Measurements from ENCODE around the gene ANO2. TPM values are rescaled to one million over a fixed set of nuclear protein-coding genes. Genes with fewer than 3 reads are reported as not detected.

ANO2 gene
- total RNA-seq, 1 experiment from 2014 or later: not detected

DNA sequence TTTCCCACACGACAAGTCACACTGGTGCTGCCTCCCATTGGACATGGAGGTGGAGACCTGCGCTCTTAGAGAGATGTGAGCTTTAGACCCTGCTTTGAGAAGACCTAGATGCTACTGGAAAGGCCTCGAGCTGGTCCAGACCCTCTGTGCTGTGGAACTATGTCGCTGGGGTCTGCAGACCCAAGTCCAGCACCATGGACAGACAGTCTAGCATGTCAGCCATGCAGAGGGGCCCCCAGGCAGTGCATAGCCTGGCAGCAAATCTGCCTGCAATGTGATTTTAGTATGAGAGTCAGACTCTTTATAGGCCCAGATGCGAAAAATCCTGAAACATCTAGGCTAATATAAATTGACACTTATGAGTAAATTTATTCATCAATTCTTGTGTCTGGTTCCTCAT, 371.7 kb downstream of the ANO2 start:
- no peaks in the 10 kb centered on the region for H3K36me3 ChIP-seq
- no peaks in the 10 kb centered on the region for H3K4me1 ChIP-seq (replicated peaks)
- peaks cover 18% of the 10 kb centered on the region for H3K27me3 ChIP-seq (replicated peaks)
- no peak overlapping the region for H3K27ac ChIP-seq
- no peak for DNase-seq (ENCODE audit: low read depth in 1 of 2, low spot score in 2 of 2)
- no peaks in the 10 kb centered on the region for H3K9me3 ChIP-seq (replicated peaks)
- H3K4me3 ChIP-seq: no peak overlapping the region

DNA sequence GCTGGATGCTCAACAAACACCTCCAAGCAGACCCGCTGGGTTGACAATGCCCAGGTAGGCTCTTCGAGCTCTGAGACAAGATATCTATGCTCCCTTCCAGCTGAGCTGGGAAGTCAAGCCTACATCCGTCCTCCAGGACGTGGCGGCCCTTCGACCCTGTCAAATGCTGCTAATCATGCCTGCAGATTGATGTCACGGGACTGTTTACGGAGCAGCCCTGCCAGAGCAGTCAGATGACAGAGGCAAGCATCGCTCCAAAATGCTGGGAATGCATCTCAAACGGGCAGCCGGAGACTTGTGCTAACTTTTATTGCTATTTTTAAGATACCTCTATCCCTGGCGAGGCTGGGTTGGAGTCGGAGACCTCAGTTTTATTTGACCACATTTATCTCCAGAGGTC, 373.9 kb downstream of the ANO2 start:
- no peak for DNase-seq (ENCODE audit: low read depth in 1 of 2, low spot score in 2 of 2)
- no peaks in the 10 kb centered on the region for H3K9me3 ChIP-seq (replicated peaks)

DNA sequence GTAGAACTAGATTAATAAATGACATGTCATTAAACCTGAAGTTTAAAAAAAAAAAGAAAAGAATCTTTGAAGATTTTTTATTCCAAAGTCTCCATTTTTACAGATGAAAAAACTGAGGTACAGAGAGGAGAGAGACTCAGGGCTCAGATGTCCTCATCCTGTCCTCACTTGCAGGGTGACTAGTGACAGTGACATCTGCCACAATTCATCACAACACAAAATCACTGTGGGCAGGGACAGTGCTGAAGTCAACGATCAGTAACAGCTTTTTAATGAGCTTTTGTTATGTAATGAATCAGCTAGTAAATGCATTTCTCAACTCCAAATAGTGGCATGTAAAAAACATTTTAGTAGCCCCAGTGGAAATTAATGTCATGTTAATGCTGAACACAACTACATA, 374.6 kb downstream of the ANO2 start:
- Histone ChIP-seq H3K9me3 (replicated peaks) (no peaks in the 10 kb centered on the region), H3K4me3 (no peak overlapping the region), H3K36me3 (no peaks in the 10 kb centered on the region), H3K27me3 (replicated peaks) (peaks cover 19% of the 10 kb centered on the region), H3K4me1 (replicated peaks) (no peaks in the 10 kb centered on the region), H3K27ac (no peak overlapping the region)
- DNase-seq (ENCODE audit: low read depth in 1 of 2, low spot score in 2 of 2): no peak

More for the DNA sequence above, 373.9 kb downstream of the ANO2 start:
- no peak overlapping the region for H3K27ac ChIP-seq
- no peaks in the 10 kb centered on the region for H3K36me3 ChIP-seq
- H3K4me3 ChIP-seq: no peak overlapping the region
- H3K4me1 ChIP-seq (replicated peaks): no peaks in the 10 kb centered on the region
- peaks cover 19% of the 10 kb centered on the region for H3K27me3 ChIP-seq (replicated peaks)

DNA sequence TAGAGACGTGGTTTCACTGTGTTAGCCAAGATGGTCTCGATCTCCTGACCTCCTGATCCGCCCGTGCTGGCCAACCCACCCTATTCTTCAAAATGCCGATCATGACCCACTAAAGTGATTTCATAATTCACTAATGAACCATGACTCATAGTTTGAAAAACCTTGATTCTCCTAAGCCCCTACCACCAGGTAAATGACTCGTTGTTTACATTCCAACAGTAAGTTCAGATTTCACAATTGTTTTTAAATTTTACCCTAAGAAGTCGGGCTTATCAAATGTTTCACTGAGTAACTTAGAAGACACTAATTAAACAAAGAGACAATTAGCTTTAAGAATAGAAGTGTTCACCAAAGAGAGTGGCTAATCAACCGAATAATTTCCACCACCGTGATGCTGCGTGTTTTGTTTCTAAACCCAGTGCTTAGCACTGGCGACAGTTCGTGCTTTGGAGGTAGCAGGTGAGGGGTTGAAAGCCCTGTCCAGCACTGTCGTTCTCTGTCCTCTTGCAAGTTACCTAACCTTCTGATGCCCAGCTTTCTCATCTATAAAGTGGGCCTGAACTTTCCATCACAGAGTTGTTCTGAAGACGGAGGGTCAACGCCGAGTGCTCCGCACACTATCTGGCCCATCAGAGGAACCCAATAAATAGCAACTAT, 376.6 kb downstream of the ANO2 start:
- H3K36me3 ChIP-seq: no peaks in the 10 kb centered on the region
- H3K9me3 ChIP-seq (replicated peaks): no peaks in the 10 kb centered on the region
- no peak overlapping the region for H3K27ac ChIP-seq
- peaks cover 24% of the 10 kb centered on the region for H3K27me3 ChIP-seq (replicated peaks)
- H3K4me1 ChIP-seq (replicated peaks): no peaks in the 10 kb centered on the region
- no peak for DNase-seq (ENCODE audit: low read depth in 1 of 2, low spot score in 2 of 2)
- H3K4me3 ChIP-seq: no peak overlapping the region

DNA sequence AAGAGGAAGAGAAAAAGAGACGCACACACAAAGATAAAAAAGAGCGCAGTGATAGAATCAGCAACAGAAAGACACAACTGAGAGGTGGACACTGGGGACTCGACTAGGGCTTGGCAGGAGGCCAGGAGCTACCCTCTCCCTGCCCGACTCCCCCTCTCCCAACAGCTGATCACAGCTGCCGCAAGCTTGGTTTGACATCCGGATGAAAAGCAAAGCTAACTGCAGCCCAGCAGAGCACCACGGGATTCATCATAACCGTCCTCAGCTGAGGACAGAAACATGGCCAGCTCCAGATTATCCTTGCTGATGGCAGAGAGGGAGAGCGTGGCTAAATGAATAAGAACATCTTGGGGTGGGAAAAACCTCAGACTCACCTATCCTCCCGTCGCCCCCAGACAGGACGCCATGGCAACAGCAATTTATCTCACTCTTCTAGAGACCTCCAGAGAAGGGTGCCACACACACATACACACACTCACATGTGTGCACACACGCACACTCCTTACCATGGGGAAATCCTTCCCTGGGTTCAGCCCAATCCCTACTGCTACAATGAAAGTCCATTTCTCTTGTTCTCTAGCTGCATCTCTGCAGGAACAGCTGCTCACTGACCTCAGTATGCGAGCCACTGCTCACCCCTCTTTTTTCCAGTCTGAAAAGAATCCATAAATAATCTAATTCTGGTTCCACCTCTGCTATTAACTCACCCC, 377.9 kb downstream of the ANO2 start:
- no peak overlapping the region for H3K27ac ChIP-seq
- no peak for DNase-seq (ENCODE audit: low read depth in 1 of 2, low spot score in 2 of 2)
- H3K9me3 ChIP-seq (replicated peaks): no peaks in the 10 kb centered on the region

DNA sequence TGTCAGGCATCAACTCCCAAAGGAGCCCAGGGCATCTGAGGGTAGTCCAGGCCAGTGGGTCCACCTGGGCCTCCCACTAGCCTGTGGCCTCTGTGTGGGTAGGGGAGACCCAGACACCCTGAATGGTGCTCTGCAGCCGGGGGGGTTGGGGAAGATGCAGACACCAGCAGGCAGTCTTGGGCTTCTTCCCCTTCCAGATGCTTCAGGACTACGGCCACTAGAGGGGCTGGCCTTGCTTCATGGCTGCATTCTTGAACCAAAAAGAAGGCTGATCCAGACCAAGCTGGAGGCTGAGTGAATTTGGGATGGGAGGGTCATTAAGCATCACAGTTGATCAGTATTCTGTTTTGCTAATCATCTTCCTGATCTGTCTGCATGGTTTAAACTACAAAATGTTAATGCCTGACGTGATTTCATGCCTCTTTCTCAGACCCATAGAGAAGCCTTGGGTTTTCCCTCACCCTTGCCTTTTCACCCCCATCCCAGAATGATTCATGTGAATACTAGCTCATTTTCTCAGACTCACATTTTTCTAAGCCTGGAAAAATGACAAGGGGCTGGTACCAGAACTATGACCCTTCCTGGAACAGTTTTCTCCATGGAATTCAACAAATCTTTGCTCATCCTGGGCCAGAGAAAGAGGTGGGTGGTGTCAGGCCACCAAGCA, 379.0 kb downstream of the ANO2 start:
- peak in 1 of 2 experiments; percentile 31 for DNase-seq (ENCODE audit: low read depth in 1 of 2, low spot score in 2 of 2)
- Histone ChIP-seq H3K27me3 (replicated peaks) (peaks cover 19% of the 10 kb centered on the region), H3K36me3 (no peaks in the 10 kb centered on the region), H3K27ac (no peak overlapping the region), H3K9me3 (replicated peaks) (no peaks in the 10 kb centered on the region), H3K4me1 (replicated peaks) (no peaks in the 10 kb centered on the region), H3K4me3 (no peak overlapping the region)

More for the DNA sequence above, 377.9 kb downstream of the ANO2 start:
- no peaks in the 10 kb centered on the region for H3K4me1 ChIP-seq (replicated peaks)
- H3K4me3 ChIP-seq: no peak overlapping the region
- H3K27me3 ChIP-seq (replicated peaks): peaks cover 20% of the 10 kb centered on the region
- no peaks in the 10 kb centered on the region for H3K36me3 ChIP-seq

DNA sequence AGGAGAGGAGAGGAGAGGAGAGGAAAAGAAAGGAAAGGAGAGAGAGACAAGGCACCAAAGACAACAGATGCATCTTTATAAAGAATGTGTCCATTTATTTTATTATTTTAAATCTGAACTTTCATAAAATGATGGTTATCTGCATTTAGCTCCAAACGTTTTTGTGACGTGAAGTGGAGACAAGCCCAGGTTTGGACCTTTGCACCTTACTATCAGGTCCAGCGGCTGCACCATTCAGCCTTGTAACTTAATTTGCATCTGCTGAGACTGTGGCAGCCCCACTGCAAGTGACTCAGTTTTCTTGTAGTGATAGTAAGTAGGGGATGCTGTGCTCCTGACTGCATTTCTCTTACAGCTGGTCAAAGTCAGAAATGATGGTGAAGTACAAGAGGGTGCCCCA, 382.5 kb downstream of the ANO2 start:
- DNase-seq (ENCODE audit: low read depth in 1 of 2, low spot score in 2 of 2): no peak
- H3K36me3 ChIP-seq: no peaks in the 10 kb centered on the region
- H3K27ac ChIP-seq: no peak overlapping the region
- H3K4me3 ChIP-seq: no peak overlapping the region
- H3K4me1 ChIP-seq (replicated peaks): no peaks in the 10 kb centered on the region
- H3K9me3 ChIP-seq (replicated peaks): no peaks in the 10 kb centered on the region
- H3K27me3 ChIP-seq (replicated peaks): peaks cover 18% of the 10 kb centered on the region

DNA sequence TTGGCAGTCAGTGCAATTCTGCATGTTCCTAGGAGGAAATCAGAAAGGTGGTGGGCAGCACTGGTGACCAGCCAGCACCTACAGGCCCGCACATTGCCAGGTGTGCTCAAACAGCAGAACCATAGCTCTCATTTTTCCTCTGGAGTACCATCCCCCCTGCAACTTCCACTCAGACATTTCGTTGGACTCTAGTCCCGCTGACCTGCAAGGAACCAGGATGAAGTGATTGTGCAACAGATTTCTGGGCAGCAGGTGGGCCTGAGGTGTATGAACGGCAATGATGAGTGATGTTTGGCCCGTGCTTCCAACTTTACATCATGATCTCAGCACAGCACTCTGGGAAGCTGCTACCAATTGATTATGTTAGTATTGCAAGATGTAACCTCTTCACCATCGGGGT, 383.2 kb downstream of the ANO2 start:
- no peaks in the 10 kb centered on the region for H3K9me3 ChIP-seq (replicated peaks)
- no peak overlapping the region for H3K27ac ChIP-seq
- no peaks in the 10 kb centered on the region for H3K4me1 ChIP-seq (replicated peaks)
- H3K4me3 ChIP-seq: no peak overlapping the region
- DNase-seq (ENCODE audit: low read depth in 1 of 2, low spot score in 2 of 2): no peak
- H3K27me3 ChIP-seq (replicated peaks): peaks cover 15% of the 10 kb centered on the region; the same call in 1 of the 2 replicates
- no peaks in the 10 kb centered on the region for H3K36me3 ChIP-seq

DNA sequence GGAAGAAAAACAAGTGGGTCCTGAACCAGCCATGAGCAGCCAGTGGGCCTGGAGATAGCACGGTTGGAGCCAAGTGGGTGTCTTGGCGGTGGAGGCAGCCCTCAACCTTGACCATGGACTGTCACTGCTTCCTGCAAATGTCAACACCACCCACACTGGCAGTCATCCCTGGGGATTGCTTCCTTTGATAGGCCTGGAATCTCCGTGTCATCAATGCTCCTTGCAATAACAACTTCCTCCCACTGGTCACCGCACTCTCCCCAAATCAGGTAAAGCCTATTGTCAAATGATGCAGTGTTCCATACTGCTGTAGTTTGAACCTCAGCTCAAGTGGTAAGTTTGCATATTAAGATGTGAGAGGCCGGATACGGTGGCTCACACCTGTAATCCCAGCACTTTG, 384.0 kb downstream of the ANO2 start:
- Histone ChIP-seq H3K27ac (no peak overlapping the region), H3K4me1 (replicated peaks) (no peaks in the 10 kb centered on the region), H3K9me3 (replicated peaks) (peaks cover 4% of the 10 kb centered on the region), H3K36me3 (no peaks in the 10 kb centered on the region), H3K27me3 (replicated peaks) (peaks cover 15% of the 10 kb centered on the region; the same call in 1 of the 2 replicates), H3K4me3 (no peak overlapping the region)
- DNase-seq (ENCODE audit: low read depth in 1 of 2, low spot score in 2 of 2): no peak

DNA sequence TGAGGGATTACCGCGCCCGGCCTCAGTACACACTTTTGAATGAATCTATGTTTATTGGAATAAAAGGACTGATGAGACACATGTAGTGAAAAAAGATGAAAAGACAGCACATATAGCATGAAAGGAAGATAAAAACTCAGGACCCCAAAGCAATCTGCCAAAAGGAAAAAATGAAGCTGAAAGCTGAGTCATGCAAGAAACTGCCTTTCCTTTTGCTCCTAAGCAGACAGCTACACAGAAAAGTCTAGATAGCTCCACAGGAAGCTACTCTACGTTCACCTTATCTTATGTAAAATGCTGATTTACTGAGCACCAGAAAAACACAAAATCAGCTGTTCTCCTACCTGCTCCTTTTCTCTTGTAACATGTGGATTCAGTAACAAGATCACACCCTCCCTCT, 384.8 kb downstream of the ANO2 start:
- peaks cover 15% of the 10 kb centered on the region; the same call in 1 of the 2 replicates for H3K27me3 ChIP-seq (replicated peaks)
- no peak overlapping the region for H3K4me3 ChIP-seq
- H3K4me1 ChIP-seq (replicated peaks): no peaks in the 10 kb centered on the region
- DNase-seq (ENCODE audit: low read depth in 1 of 2, low spot score in 2 of 2): no peak
- H3K9me3 ChIP-seq (replicated peaks): peaks cover 4% of the 10 kb centered on the region
- H3K27ac ChIP-seq: no peak overlapping the region
- no peaks in the 10 kb centered on the region for H3K36me3 ChIP-seq

DNA sequence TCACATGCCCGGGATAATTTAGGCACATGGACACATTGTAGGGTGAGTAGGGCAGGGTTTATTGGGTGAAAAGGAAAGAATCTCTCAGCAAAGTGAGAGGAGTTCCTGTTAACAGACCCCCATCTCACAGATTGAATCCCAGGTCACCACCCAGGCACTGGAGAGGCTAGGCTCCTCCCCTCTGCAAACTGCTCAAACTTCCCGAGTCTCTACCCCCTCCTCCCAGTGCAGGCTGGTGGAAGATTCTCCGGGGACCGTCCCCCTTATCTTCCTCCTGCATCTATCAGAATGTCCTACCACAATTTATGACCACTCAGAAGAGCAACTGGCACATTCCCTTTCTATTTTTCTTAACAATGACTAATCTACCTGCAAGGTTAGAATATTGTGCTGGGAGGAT, 387.2 kb downstream of the ANO2 start:
- no peaks in the 10 kb centered on the region for H3K36me3 ChIP-seq
- no peaks in the 10 kb centered on the region for H3K4me1 ChIP-seq (replicated peaks)
- no peak overlapping the region for H3K27ac ChIP-seq
- H3K4me3 ChIP-seq: no peak overlapping the region
- 0 out of 2 replicates have a peak, but pooled peaks cover 10% of the 10 kb centered on the region for H3K27me3 ChIP-seq (replicated peaks)
- DNase-seq (ENCODE audit: low read depth in 1 of 2, low spot score in 2 of 2): no peak
- peaks cover 4% of the 10 kb centered on the region for H3K9me3 ChIP-seq (replicated peaks)

DNA sequence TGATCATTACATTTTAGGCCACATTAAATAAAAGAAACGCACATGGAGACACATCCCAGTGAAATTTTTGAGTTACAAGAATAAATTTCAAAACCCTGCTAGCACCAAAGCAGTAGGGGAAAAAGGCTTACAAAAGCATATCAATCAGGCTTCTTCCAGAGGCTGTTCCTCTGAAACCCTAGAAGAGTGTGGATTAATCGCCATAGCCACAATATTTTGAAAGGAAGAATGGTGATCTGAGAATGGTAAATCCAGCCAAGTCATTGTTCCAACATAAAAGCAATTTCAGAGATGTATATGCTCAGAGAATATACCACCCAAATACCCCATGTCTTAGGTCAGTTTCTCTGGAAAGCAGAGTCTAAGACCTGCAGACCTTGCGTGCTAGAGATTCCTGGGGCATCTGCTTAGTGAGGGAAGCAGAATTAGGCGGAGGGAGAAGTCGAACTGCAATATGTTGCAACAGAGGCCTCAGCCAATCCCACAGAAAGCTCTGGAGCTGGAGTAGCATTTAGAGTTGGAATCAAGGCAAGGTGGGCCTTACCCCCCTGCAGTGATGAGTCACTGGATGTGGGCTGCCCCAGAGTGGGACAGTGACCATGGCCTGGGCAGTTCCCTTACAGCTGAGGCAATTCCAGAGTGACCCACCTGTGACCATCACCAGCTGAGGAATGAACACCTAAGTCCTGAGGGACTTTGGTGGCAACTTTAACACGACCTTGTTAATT, 387.9 kb downstream of the ANO2 start:
- no peaks in the 10 kb centered on the region for H3K36me3 ChIP-seq
- H3K4me3 ChIP-seq: no peak overlapping the region
- DNase-seq (ENCODE audit: low read depth in 1 of 2, low spot score in 2 of 2): no peak
- no peaks in the 10 kb centered on the region for H3K4me1 ChIP-seq (replicated peaks)
- no peak overlapping the region for H3K27ac ChIP-seq
- peaks cover 4% of the 10 kb centered on the region for H3K9me3 ChIP-seq (replicated peaks)
- 0 out of 2 replicates have a peak, but pooled peaks cover 9% of the 10 kb centered on the region for H3K27me3 ChIP-seq (replicated peaks)

DNA sequence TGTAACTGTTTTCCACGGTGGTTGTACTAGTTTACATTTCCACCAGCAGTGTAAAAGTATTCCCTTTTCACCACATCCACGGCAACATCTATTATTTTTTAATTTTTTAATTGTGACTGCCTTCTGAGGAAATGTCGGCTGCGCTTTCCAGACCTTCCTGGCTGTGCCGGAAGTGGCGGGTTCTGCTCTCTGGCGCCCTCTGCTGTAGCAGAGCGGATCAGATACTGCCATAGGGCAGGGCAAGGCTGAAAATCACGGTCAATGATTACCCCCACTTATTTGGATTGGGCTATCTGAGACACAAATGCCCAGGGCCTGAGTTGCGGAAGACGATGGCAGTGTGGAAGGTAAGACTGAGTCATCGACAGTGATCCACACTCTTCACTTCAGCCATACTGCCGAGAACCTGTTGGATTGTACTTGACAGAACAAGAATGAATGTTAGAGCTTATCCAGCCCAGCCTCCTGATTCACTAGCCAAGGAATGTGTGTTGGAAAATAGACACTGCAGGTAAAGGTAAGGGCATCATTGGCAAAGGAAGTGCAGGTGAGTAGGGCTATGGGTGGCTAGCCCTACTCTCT, 388.9 kb downstream of the ANO2 start:
- H3K27ac ChIP-seq: no peak overlapping the region
- no peak overlapping the region for H3K4me3 ChIP-seq
- 0 out of 2 replicates have a peak, but pooled peaks cover 8% of the 10 kb centered on the region for H3K27me3 ChIP-seq (replicated peaks)
- no peaks in the 10 kb centered on the region for H3K36me3 ChIP-seq
- DNase-seq (ENCODE audit: low read depth in 1 of 2, low spot score in 2 of 2): no peak
- no peaks in the 10 kb centered on the region for H3K4me1 ChIP-seq (replicated peaks)
- peaks cover 4% of the 10 kb centered on the region for H3K9me3 ChIP-seq (replicated peaks)
